GM13977 (cell line): ENCODE data around the gene RPN2.
A peak's percentile ranks its signal among the peaks of the same experiment; 100 is the strongest.

Experiments used
- DNase-seq: peaks from one replicate; pipeline ENCODE4 v3.0.0; 2012; ENCODE audit warnings: low spot score
- CTCF ChIP-seq: IDR thresholded peaks from 2 replicates; pipeline ENCODE4 v1.5.1; 2012; ENCODE audit warnings: mild to moderate bottlenecking, control low read depth; ENCODE audit not compliant: insufficient read depth; ENCODE audit errors: extremely low read depth, missing control alignments
- in situ Hi-C: fragments of 300-500 bp; cut with MboI; formaldehyde crosslinking; loops from one replicate; pipeline ENCODE4 v1.12.0; 2022; ENCODE audit warnings: low sequenced_read_pairs, low pct_unique_long_range_greater_than_20kb, mixed read lengths, inconsistent platforms; ENCODE audit not compliant: unreplicated experiment

Gene RPN2

GRCh38 chr20:37178839-37179682 lies at the start of gene RPN2, which contains the start of gene MROH8:
RPN2 (plus strand) TSS chr20:37179330; CDS start chr20:37179357, 27 bp downstream.
MROH8 (minus strand) TSS chr20:37179548.
- DNase-seq, result peak; percentile 95
- in situ Hi-C loops, result no loop called here
- TF ChIP-seq CTCF, result no peak

GRCh38 chr20:37131486-37131885 lies 47.6 kb upstream of the RPN2 start:
- in situ Hi-C loops, result no loop called here
- TF ChIP-seq CTCF, result no peak
- DNase-seq, result no peak

- in situ Hi-C loops, result no loop called here
- TF ChIP-seq CTCF, result no peak
- DNase-seq, result no peak
These were observed 45.2 kb upstream of the RPN2 start for GRCh38 chr20:37133952-37134351.

GRCh38 chr20:37137547-37137946 lies 41.6 kb upstream of the RPN2 start:
- in situ Hi-C loops, result no loop called here
- TF ChIP-seq CTCF, result no peak
- DNase-seq, result no peak

- no peak for DNase-seq
- in situ Hi-C loops, result no loop called here
These were observed 36.4 kb upstream of the RPN2 start for GRCh38 chr20:37142708-37143107.

GRCh38 chr20:37144856-37145404 lies 34.2 kb upstream of the RPN2 start:
- in situ Hi-C loops, result no loop called here
- no peak for DNase-seq
- TF ChIP-seq CTCF, result no peak

More at GRCh38 chr20:37142708-37143107, 36.4 kb upstream of the RPN2 start:
- TF ChIP-seq CTCF, result no peak
